Progenitor cell of endocrine pancreas (in vitro differentiated cells): Measurements from ENCODE around the gene POLA1. TPM values are rescaled to one million over a fixed set of nuclear protein-coding genes. Genes with fewer than 3 reads are reported as not detected.
"Not testable (repeated sequence)": the region's sequence is repeated elsewhere in the genome, so short reads cannot be mapped to it uniquely, and the experiment has no call there.

Source experiments
- DNase-seq: peaks from one replicate; pipeline ENCODE4 v3.0.0; 2021; ENCODE audit warnings: low spot score; ENCODE audit not compliant: unreplicated experiment
- H3K27ac Mint-ChIP-seq: 2 replicates; pipeline ENCODE4 v1.8.0; 2021; ENCODE audit warnings: mild to moderate bottlenecking, moderate library complexity, mixed read lengths
- H3K27me3 Mint-ChIP-seq: 2 replicates; pipeline ENCODE4 v1.8.0; 2021; ENCODE audit warnings: mixed read lengths
- H3K36me3 Mint-ChIP-seq: 2 replicates; pipeline ENCODE4 v1.8.0; 2022; ENCODE audit warnings: mixed read lengths; ENCODE audit not compliant: insufficient read depth
- H3K4me1 Mint-ChIP-seq: 2 replicates; pipeline ENCODE4 v1.8.0; 2021; ENCODE audit warnings: low read depth, mixed read lengths
- H3K4me3 Mint-ChIP-seq: 2 replicates; pipeline ENCODE4 v1.8.0; 2021; ENCODE audit warnings: low read depth, mild to moderate bottlenecking, moderate library complexity, mixed read lengths
- H3K9me3 Mint-ChIP-seq: 2 replicates; pipeline ENCODE4 v1.8.0; 2021; ENCODE audit warnings: low read depth, mixed read lengths
- total RNA-seq: library from RNA; stranded (reverse); gene quantifications from 2 replicates; pipeline ENCODE4 v1.2.1, GENCODE V29; 2021
- TF ChIP-seq, protein P1 (sequence below): fragments of 200-600 bp; sonication (generic); IDR thresholded peaks from one replicate; pipeline ENCODE4 v1.5.0; 2021; ENCODE audit warnings: antibody characterized with exemption, mild to moderate bottlenecking; ENCODE audit not compliant: unreplicated experiment

POLA1 gene
- total RNA-seq, 1 donor from 2014 or later: 44.8 TPM

DNA sequence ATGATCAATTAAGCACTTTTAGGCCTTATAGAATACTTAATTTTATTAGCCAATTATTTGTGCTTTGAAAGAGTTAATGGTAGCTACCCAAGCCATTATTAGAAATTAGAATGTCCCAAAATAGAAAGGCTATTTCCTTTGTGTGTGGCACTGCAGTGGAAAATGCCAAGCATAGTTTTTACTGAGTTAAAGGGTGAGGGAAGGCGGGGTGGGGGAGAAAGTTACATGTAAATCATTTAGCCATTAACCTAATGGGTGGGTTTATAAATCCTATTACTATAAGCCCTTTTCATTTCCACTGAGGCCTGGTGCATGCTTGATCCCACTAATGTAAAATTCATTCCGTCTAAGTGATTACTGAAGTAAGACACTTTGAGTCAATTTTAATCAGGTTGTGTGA is 105.8 kb downstream of the POLA1 start:
- H3K27ac Mint-ChIP-seq: no peak overlapping the region
- TF ChIP-seq, protein P1, sequence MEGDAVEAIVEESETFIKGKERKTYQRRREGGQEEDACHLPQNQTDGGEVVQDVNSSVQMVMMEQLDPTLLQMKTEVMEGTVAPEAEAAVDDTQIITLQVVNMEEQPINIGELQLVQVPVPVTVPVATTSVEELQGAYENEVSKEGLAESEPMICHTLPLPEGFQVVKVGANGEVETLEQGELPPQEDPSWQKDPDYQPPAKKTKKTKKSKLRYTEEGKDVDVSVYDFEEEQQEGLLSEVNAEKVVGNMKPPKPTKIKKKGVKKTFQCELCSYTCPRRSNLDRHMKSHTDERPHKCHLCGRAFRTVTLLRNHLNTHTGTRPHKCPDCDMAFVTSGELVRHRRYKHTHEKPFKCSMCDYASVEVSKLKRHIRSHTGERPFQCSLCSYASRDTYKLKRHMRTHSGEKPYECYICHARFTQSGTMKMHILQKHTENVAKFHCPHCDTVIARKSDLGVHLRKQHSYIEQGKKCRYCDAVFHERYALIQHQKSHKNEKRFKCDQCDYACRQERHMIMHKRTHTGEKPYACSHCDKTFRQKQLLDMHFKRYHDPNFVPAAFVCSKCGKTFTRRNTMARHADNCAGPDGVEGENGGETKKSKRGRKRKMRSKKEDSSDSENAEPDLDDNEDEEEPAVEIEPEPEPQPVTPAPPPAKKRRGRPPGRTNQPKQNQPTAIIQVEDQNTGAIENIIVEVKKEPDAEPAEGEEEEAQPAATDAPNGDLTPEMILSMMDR: no peak
- no peak overlapping the region for H3K4me3 Mint-ChIP-seq
- H3K36me3 Mint-ChIP-seq: peaks cover 3% of the 10 kb centered on the region
- no peak for DNase-seq
- H3K9me3 Mint-ChIP-seq: no peaks in the 10 kb centered on the region
- H3K27me3 Mint-ChIP-seq: no peaks in the 10 kb centered on the region
- H3K4me1 Mint-ChIP-seq: peaks cover 3% of the 10 kb centered on the region

- DNase-seq: no peak
- H3K36me3 Mint-ChIP-seq: peaks cover 8% of the 10 kb centered on the region
- peaks cover 10% of the 10 kb centered on the region for H3K4me1 Mint-ChIP-seq
- H3K27me3 Mint-ChIP-seq: no peaks in the 10 kb centered on the region
- TF ChIP-seq, protein P1: no peak
- H3K27ac Mint-ChIP-seq: no peak overlapping the region
- no peak overlapping the region for H3K4me3 Mint-ChIP-seq
- no peaks in the 10 kb centered on the region for H3K9me3 Mint-ChIP-seq
Observed at GRCh38 chrX:24805201-24805600, 111.5 kb downstream of the POLA1 start.

GRCh38 chrX:24819807-24820206 is 126.1 kb downstream of the POLA1 start:
- H3K4me1 Mint-ChIP-seq, H3K27me3 Mint-ChIP-seq, H3K27ac Mint-ChIP-seq, H3K4me3 Mint-ChIP-seq, H3K9me3 Mint-ChIP-seq, DNase-seq: not testable (repeated sequence)
- peaks cover 21% of the 10 kb centered on the region for H3K36me3 Mint-ChIP-seq

GRCh38 chrX:24828147-24828546 is 134.4 kb downstream of the POLA1 start:
- H3K27me3 Mint-ChIP-seq: no peaks in the 10 kb centered on the region
- no peak overlapping the region for H3K27ac Mint-ChIP-seq
- TF ChIP-seq, protein P1: no peak
- peaks cover 2% of the 10 kb centered on the region for H3K4me1 Mint-ChIP-seq
- H3K4me3 Mint-ChIP-seq: no peak overlapping the region
- H3K9me3 Mint-ChIP-seq: no peaks in the 10 kb centered on the region
- no peak for DNase-seq
- H3K36me3 Mint-ChIP-seq: peaks cover 24% of the 10 kb centered on the region

GRCh38 chrX:24828600-24828999 is 134.9 kb downstream of the POLA1 start:
- Mint-ChIP-seq H3K4me1 (peaks cover 2% of the 10 kb centered on the region), H3K27ac (no peak overlapping the region), H3K4me3 (no peak overlapping the region), H3K9me3 (no peaks in the 10 kb centered on the region), H3K27me3 (no peaks in the 10 kb centered on the region), H3K36me3 (peaks cover 24% of the 10 kb centered on the region)
- TF ChIP-seq, protein P1: no peak
- DNase-seq: no peak

DNA sequence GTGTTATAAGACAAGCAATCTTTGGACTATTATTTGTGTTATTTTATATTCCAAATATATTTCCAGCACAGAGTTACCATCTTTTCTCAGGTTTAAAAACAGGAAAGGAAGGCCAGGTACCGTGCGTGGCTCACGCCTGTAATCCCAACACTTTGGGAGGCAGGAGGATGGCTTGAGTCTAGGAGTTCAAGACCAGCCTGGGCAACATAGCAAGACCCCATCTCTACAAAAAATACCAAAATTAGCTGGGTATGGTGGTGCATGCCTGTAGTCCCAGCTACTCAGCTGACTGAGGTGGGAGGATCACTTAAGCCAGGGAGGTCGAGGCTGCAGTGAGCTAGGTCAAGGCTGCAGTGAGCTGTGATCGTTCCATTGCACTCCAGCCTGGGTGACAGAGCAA is 140.0 kb downstream of the POLA1 start:
- Mint-ChIP-seq H3K4me3 (no peak overlapping the region), H3K27ac (no peak overlapping the region), H3K9me3 (no peaks in the 10 kb centered on the region), H3K4me1 (no peaks in the 10 kb centered on the region), H3K36me3 (peaks cover 12% of the 10 kb centered on the region), H3K27me3 (no peaks in the 10 kb centered on the region)
- TF ChIP-seq, protein P1: no peak
- no peak for DNase-seq
